RWPE1 (cell line): ENCODE measurements around the gene WWP2.

Experiments used
- CTCF ChIA-PET: fragments of 350-600 bp; sonication (Branson Sonifier 250); formaldehyde crosslinking; extraction: SDS; loops from one replicate; lab custom pipeline; 2021; lab: Yijun Ruan, JAX
- POLR2A ChIA-PET: fragments of 400-600 bp; formaldehyde crosslinking; extraction: SDS; loops from one replicate; lab custom pipeline; 2020; ENCODE audit warnings: antibody characterized with exemption; ENCODE audit not compliant: low non-redundant PET; lab: Yijun Ruan, JAX
- DNase-seq: peaks from one replicate; pipeline ENCODE4 v3.0.0; 2012; ENCODE audit warnings: low spot score
- H3K27ac ChIP-seq: fragments of 450-650 bp; 2 replicates; pipeline ENCODE4 v1.5.1; 2017
- CTCF ChIP-seq: fragments of 450-650 bp; conservative IDR thresholded peaks from 2 replicates; pipeline ENCODE4 v1.5.1; 2017; ENCODE audit warnings: low read depth, mild to moderate bottlenecking

The WWP2 gene

GRCh38 chr16:69769404-69769803 lies 7.3 kb downstream of the WWP2 start:
- CTCF ChIA-PET, result interaction anchor here (0.6 kb wide), 2 partner anchors 375 to 683 kb away, joined by 3 read pairs; no protein-coding TSS in a partner anchor
- TF ChIP-seq CTCF, result no peak
- no peak for DNase-seq
- no peak overlapping the region for H3K27ac ChIP-seq
- POLR2A ChIA-PET, result no interaction called here

GRCh38 chr16:69771651-69771967 lies 9.5 kb downstream of the WWP2 start:
- DNase-seq, result no peak
- no peak overlapping the region for H3K27ac ChIP-seq
- TF ChIP-seq CTCF, result no peak
- CTCF ChIA-PET, result no interaction called here
- POLR2A ChIA-PET, result no interaction called here

GRCh38 chr16:69773260-69773947 lies 11.3 kb downstream of the WWP2 start:
- ChIA-PET CTCF (no interaction called here), POLR2A (no interaction called here)
- no peak for TF ChIP-seq CTCF
- no peak for DNase-seq
- no peak overlapping the region for H3K27ac ChIP-seq

GRCh38 chr16:69775563-69775962 lies 13.4 kb downstream of the WWP2 start:
- no peak overlapping the region for H3K27ac ChIP-seq
- no peak for DNase-seq
- TF ChIP-seq CTCF, result no peak
- ChIA-PET POLR2A (no interaction called here), CTCF (no interaction called here)

- POLR2A ChIA-PET, result no interaction called here
- no peak overlapping the region for H3K27ac ChIP-seq
- no peak for DNase-seq
- no peak for TF ChIP-seq CTCF
- CTCF ChIA-PET, result no interaction called here
Measured at GRCh38 chr16:69779724-69780123, 17.6 kb downstream of the WWP2 start.

GRCh38 chr16:69781118-69781517 lies 19.0 kb downstream of the WWP2 start:
- ChIA-PET CTCF (interaction anchor here (1.4 kb wide), 1 partner anchor 15 kb away, joined by 3 read pairs; no protein-coding TSS in a partner anchor), POLR2A (no interaction called here)
- TF ChIP-seq CTCF, result no peak
- no peak overlapping the region for H3K27ac ChIP-seq
- DNase-seq, result no peak
